Colonic mucosa (tissue), 4 donors: ENCODE measurements around the gene EAF2. TPM values are rescaled to one million over a fixed set of nuclear protein-coding genes. Genes with fewer than 3 reads are reported as not detected.
A peak's percentile ranks its signal among the peaks of the same experiment; 100 is the strongest.
"Not testable (repeated sequence)": the region's sequence is repeated elsewhere in the genome, so short reads cannot be mapped to it uniquely, and the experiment has no call there.

ENCODE experiments used
- DNase-seq: peaks from one replicate; pipeline ENCODE4 v3.0.0-alpha.2; 2020
- H3K27ac ChIP-seq: fragments of 200-600 bp; one replicate; pipeline ENCODE4 v1.8.0; 2021
- H3K27me3 ChIP-seq: fragments of 200-600 bp; one replicate; pipeline ENCODE4 v1.8.0; 2021
- H3K36me3 ChIP-seq: fragments of 200-600 bp; one replicate; pipeline ENCODE4 v1.8.0; 2021
- H3K4me1 ChIP-seq: fragments of 200-600 bp; one replicate; pipeline ENCODE4 v1.8.0; 2021; ENCODE audit warnings: mild to moderate bottlenecking
- H3K4me3 ChIP-seq: fragments of 200-600 bp; one replicate; pipeline ENCODE4 v1.8.0; 2021
- H3K9ac ChIP-seq, 2 donors: one replicate each; pipeline ENCODE4 v1.7.0; 2013; ENCODE audit warnings: control low read depth in 2 of 2, low read depth in 2 of 2, low read length in 2 of 2
- H3K9me3 ChIP-seq: fragments of 200-600 bp; one replicate; pipeline ENCODE4 v1.8.0; 2021
- intact Hi-C: fragments of 100-400 bp; cut with DNase I; formaldehyde crosslinking; loops from one replicate; pipeline ENCODE4 v1.14.1; 2022
- total RNA-seq, 2 donors: library from RNA; stranded (reverse); fragmentation: NEBNext Ultra II Directional in 1 of 2; extraction: Animal tissue kit (Norgen Biotek cat#: 25700) in 1 of 2; gene quantifications; one replicate each; pipeline ENCODE4 v1.2.1, GENCODE V29; 2021
- TF ChIP-seq, protein P1 (sequence below): fragments of 200-600 bp; IDR thresholded peaks from one replicate; pipeline ENCODE4 v1.8.0; 2022; ENCODE audit warnings: antibody characterized with exemption, mild to moderate bottlenecking
- donor health status: healthy.
- donor health status: DM: no; HTN: no; CAD: no.
- donor health status: DM: no; HTN: no; CAD: no.

The EAF2 gene
- total RNA-seq, 2 donors from 2014 or later = 4.5 to 6.3 TPM

DNA sequence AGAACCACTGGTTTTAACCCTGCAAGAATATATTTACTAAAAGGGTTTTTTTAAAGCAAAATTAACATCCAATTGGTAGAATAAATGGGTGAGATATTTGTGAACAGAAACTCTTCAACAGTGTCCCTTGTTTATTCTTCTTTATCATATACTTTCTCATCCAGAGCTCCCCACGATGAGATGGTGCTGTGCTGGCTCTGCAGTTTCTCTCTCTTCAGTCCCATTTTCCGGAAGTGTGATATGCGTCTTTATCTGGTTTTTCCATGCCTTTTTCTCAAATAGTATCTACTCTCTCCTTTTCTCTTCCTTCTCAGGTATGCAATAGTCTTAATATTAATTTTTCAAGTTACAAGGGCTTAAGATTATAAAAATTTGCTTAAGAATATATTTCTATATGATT lies 1.5 kb downstream of the EAF2 start:
- Histone ChIP-seq H3K9me3 (no peaks in the 10 kb centered on the region), H3K27ac (no peak overlapping the region), H3K27me3 (no peaks in the 10 kb centered on the region), H3K4me1 (peaks cover 6% of the 10 kb centered on the region), H3K4me3 (no peak overlapping the region), H3K9ac (no peak overlapping the region), H3K36me3 (no peaks in the 10 kb centered on the region)
- TF ChIP-seq, protein P1, sequence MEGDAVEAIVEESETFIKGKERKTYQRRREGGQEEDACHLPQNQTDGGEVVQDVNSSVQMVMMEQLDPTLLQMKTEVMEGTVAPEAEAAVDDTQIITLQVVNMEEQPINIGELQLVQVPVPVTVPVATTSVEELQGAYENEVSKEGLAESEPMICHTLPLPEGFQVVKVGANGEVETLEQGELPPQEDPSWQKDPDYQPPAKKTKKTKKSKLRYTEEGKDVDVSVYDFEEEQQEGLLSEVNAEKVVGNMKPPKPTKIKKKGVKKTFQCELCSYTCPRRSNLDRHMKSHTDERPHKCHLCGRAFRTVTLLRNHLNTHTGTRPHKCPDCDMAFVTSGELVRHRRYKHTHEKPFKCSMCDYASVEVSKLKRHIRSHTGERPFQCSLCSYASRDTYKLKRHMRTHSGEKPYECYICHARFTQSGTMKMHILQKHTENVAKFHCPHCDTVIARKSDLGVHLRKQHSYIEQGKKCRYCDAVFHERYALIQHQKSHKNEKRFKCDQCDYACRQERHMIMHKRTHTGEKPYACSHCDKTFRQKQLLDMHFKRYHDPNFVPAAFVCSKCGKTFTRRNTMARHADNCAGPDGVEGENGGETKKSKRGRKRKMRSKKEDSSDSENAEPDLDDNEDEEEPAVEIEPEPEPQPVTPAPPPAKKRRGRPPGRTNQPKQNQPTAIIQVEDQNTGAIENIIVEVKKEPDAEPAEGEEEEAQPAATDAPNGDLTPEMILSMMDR = no peak
- intact Hi-C loops = no loop called here
- DNase-seq = no peak

DNA sequence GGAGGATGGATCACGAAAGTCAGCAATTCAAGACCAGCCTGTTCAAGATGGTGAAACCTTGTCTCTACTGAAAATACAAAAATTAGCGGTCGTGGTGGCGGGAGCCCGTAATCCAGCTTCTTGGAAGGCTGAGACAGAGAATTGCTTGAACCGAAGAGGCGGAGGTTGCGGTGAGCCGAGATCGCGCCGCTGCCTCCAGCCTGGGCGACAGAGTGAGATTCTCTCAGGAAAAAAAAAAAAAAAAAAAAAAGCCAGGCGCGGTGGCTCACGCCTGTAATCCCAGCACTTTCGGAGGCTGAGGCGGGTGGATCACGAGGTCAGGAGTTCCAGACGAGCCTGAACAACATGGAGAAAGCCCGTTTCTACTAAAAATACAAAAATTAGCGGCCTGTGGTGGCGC lies 5.0 kb downstream of the EAF2 start:
- DNase-seq = no peak
- Histone ChIP-seq H3K4me3 (no peak overlapping the region), H3K36me3 (no peaks in the 10 kb centered on the region), H3K4me1 (no peaks in the 10 kb centered on the region), H3K9ac (no peak overlapping the region), H3K9me3 (no peaks in the 10 kb centered on the region), H3K27ac (no peak overlapping the region), H3K27me3 (no peaks in the 10 kb centered on the region)
- TF ChIP-seq, protein P1 = no peak
- intact Hi-C loops = no loop called here

- Histone ChIP-seq H3K9ac (no peak overlapping the region), H3K9me3 (no peaks in the 10 kb centered on the region), H3K27ac (no peak overlapping the region), H3K36me3 (no peaks in the 10 kb centered on the region), H3K4me1 (no peaks in the 10 kb centered on the region), H3K4me3 (no peak overlapping the region), H3K27me3 (no peaks in the 10 kb centered on the region)
- intact Hi-C loops = no loop called here
- no peak for DNase-seq
- TF ChIP-seq, protein P1 = no peak
Observed at GRCh38 chr3:121844892-121845291, 9.9 kb downstream of the EAF2 start.

- TF ChIP-seq, protein P1 = no peak
- Histone ChIP-seq H3K4me1 (no peaks in the 10 kb centered on the region), H3K9ac (no peak overlapping the region), H3K4me3 (no peak overlapping the region), H3K27ac (no peak overlapping the region), H3K27me3 (no peaks in the 10 kb centered on the region), H3K36me3 (no peaks in the 10 kb centered on the region), H3K9me3 (no peaks in the 10 kb centered on the region)
- DNase-seq = no peak
- intact Hi-C loops = no loop called here
Observed at GRCh38 chr3:121852256-121852655, 17.2 kb downstream of the EAF2 start.

DNA sequence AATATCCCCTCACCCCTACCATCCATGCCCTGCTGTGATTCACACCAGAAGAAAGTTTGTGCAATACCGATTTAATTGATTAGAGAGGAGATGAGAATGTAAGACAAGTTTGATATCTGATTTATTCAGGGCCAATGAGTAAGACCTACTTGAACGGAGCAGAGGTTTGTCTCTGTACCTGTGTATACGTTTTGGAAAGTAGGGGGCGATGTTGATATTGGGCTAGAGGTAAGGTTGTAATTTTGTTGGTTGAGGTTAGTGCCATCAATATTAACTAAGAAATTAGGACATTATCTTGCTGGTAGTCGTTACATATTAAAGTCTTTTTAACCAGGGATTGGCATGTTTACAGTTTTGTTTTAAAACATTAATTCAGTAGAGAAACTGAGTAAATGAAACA lies 20.5 kb downstream of the EAF2 start:
- Histone ChIP-seq H3K36me3 (no peaks in the 10 kb centered on the region), H3K4me3 (no peak overlapping the region), H3K9me3 (no peaks in the 10 kb centered on the region), H3K27ac (no peak overlapping the region), H3K4me1 (no peaks in the 10 kb centered on the region), H3K9ac (no peak overlapping the region), H3K27me3 (no peaks in the 10 kb centered on the region)
- intact Hi-C loops = no loop called here
- TF ChIP-seq, protein P1 = peak; percentile 16
- DNase-seq = no peak

GRCh38 chr3:121857778-121858177 lies 22.8 kb downstream of the EAF2 start:
- intact Hi-C loops, H3K9me3 ChIP-seq: not testable (repeated sequence)

GRCh38 chr3:121863247-121863646 lies 28.2 kb downstream of the EAF2 start:
- H3K4me3 ChIP-seq, H3K36me3 ChIP-seq, H3K4me1 ChIP-seq, H3K27ac ChIP-seq, intact Hi-C loops, H3K9ac ChIP-seq, H3K9me3 ChIP-seq, H3K27me3 ChIP-seq, DNase-seq: not testable (repeated sequence)

More at GRCh38 chr3:121857778-121858177, 22.8 kb downstream of the EAF2 start:
- not testable (repeated sequence) for DNase-seq, H3K27me3 ChIP-seq, H3K36me3 ChIP-seq, H3K4me3 ChIP-seq, H3K9ac ChIP-seq, H3K27ac ChIP-seq, H3K4me1 ChIP-seq
